ENCODE data around the gene KLC1.

KLC1 gene

GRCh38 chr14:103662591-103662990 lies 33.6 kb downstream of the KLC1 start:
- Mint-ChIP-seq H3K36me3 (ENCODE audit: low read depth) (peaks cover 31% of the 10 kb centered on the region), H3K27me3 (no peaks in the 10 kb centered on the region), H3K4me1 (no peaks in the 10 kb centered on the region), H3K9me3 (no peaks in the 10 kb centered on the region), H3K27ac (no peak overlapping the region), H3K4me3 (no peak overlapping the region)
- DNase-seq (no peak), ATAC-seq (no peak)

GRCh38 chr14:103663506-103663905 lies 34.5 kb downstream of the KLC1 start:
- H3K27me3 Mint-ChIP-seq, result no peaks in the 10 kb centered on the region
- no peak for ATAC-seq
- H3K4me3 Mint-ChIP-seq, result no peak overlapping the region
- no peaks in the 10 kb centered on the region for H3K9me3 Mint-ChIP-seq
- no peaks in the 10 kb centered on the region for H3K4me1 Mint-ChIP-seq
- H3K27ac Mint-ChIP-seq, result no peak overlapping the region
- H3K36me3 Mint-ChIP-seq (ENCODE audit: low read depth), result peaks cover 34% of the 10 kb centered on the region
- no peak for DNase-seq

GRCh38 chr14:103667671-103668070 lies 38.7 kb downstream of the KLC1 start:
- Mint-ChIP-seq H3K27me3 (no peaks in the 10 kb centered on the region), H3K9me3 (no peaks in the 10 kb centered on the region), H3K36me3 (ENCODE audit: low read depth) (peaks cover 36% of the 10 kb centered on the region), H3K4me1 (no peaks in the 10 kb centered on the region), H3K4me3 (no peak overlapping the region), H3K27ac (no peak overlapping the region)
- DNase-seq, result no peak
- no peak for ATAC-seq

GRCh38 chr14:103668117-103668516 lies 39.1 kb downstream of the KLC1 start:
- Mint-ChIP-seq H3K27ac (no peak overlapping the region), H3K9me3 (no peaks in the 10 kb centered on the region), H3K27me3 (no peaks in the 10 kb centered on the region), H3K4me1 (no peaks in the 10 kb centered on the region), H3K4me3 (no peak overlapping the region), H3K36me3 (ENCODE audit: low read depth) (peaks cover 38% of the 10 kb centered on the region)
- ATAC-seq (no peak), DNase-seq (no peak)

GRCh38 chr14:103669370-103669769 lies 40.4 kb downstream of the KLC1 start:
- no peaks in the 10 kb centered on the region for H3K4me1 Mint-ChIP-seq
- H3K9me3 Mint-ChIP-seq, result no peaks in the 10 kb centered on the region
- peaks cover 38% of the 10 kb centered on the region for H3K36me3 Mint-ChIP-seq (ENCODE audit: low read depth)
- H3K27ac Mint-ChIP-seq, result no peak overlapping the region
- no peaks in the 10 kb centered on the region for H3K27me3 Mint-ChIP-seq
- DNase-seq (no peak), ATAC-seq (no peak)
- H3K4me3 Mint-ChIP-seq, result no peak overlapping the region

GRCh38 chr14:103671911-103672310 lies 42.9 kb downstream of the KLC1 start:
- H3K27me3 Mint-ChIP-seq, result no peaks in the 10 kb centered on the region
- no peaks in the 10 kb centered on the region for H3K9me3 Mint-ChIP-seq
- no peak for DNase-seq
- H3K27ac Mint-ChIP-seq, result no peak overlapping the region
- H3K4me3 Mint-ChIP-seq, result no peak overlapping the region
- H3K36me3 Mint-ChIP-seq (ENCODE audit: low read depth), result peaks cover 39% of the 10 kb centered on the region
- ATAC-seq, result no peak
- H3K4me1 Mint-ChIP-seq, result no peaks in the 10 kb centered on the region

- Mint-ChIP-seq H3K27ac (no peak overlapping the region), H3K9me3 (no peaks in the 10 kb centered on the region), H3K4me1 (peaks cover 11% of the 10 kb centered on the region), H3K36me3 (ENCODE audit: low read depth) (peaks cover 50% of the 10 kb centered on the region), H3K4me3 (no peak overlapping the region), H3K27me3 (no peaks in the 10 kb centered on the region)
- ATAC-seq (no peak), DNase-seq (no peak)
Measured at GRCh38 chr14:103675957-103676356, 46.9 kb downstream of the KLC1 start.

GRCh38 chr14:103676881-103677675 lies 48.1 kb downstream of the KLC1 start:
- Mint-ChIP-seq H3K27ac (no peak overlapping the region), H3K27me3 (no peaks in the 10 kb centered on the region), H3K4me3 (no peak overlapping the region), H3K9me3 (no peaks in the 10 kb centered on the region), H3K36me3 (ENCODE audit: low read depth) (peaks cover 50% of the 10 kb centered on the region), H3K4me1 (peaks cover 11% of the 10 kb centered on the region)
- DNase-seq (no peak), ATAC-seq (no peak)

GRCh38 chr14:103679351-103679750 lies 50.3 kb downstream of the KLC1 start:
- H3K27ac Mint-ChIP-seq, result peak overlapping the region; percentile 66
- H3K27me3 Mint-ChIP-seq, result no peaks in the 10 kb centered on the region
- peaks cover 11% of the 10 kb centered on the region for H3K4me1 Mint-ChIP-seq
- no peaks in the 10 kb centered on the region for H3K9me3 Mint-ChIP-seq
- peaks cover 41% of the 10 kb centered on the region for H3K36me3 Mint-ChIP-seq (ENCODE audit: low read depth)
- ATAC-seq, result peak; percentile 94
- peak; percentile 54 for DNase-seq
- H3K4me3 Mint-ChIP-seq, result no peak overlapping the region

GRCh38 chr14:103680491-103681231 lies 51.6 kb downstream of the KLC1 start:
- Mint-ChIP-seq H3K4me1 (peaks cover 11% of the 10 kb centered on the region), H3K36me3 (ENCODE audit: low read depth) (peaks cover 37% of the 10 kb centered on the region), H3K27me3 (no peaks in the 10 kb centered on the region), H3K4me3 (no peak overlapping the region), H3K27ac (no peak overlapping the region), H3K9me3 (no peaks in the 10 kb centered on the region)
- ATAC-seq, result no peak
- no peak for DNase-seq

GRCh38 chr14:103683139-103683538 lies 54.1 kb downstream of the KLC1 start:
- H3K9me3 Mint-ChIP-seq, result no peaks in the 10 kb centered on the region
- no peaks in the 10 kb centered on the region for H3K27me3 Mint-ChIP-seq
- peaks cover 33% of the 10 kb centered on the region for H3K36me3 Mint-ChIP-seq (ENCODE audit: low read depth)
- H3K4me3 Mint-ChIP-seq, result no peak overlapping the region
- peaks cover 11% of the 10 kb centered on the region for H3K4me1 Mint-ChIP-seq
- no peak overlapping the region for H3K27ac Mint-ChIP-seq
- no peak for DNase-seq
- no peak for ATAC-seq

GRCh38 chr14:103684471-103684870 lies 55.5 kb downstream of the KLC1 start:
- H3K27ac Mint-ChIP-seq, result no peak overlapping the region
- DNase-seq, result no peak
- peaks cover 5% of the 10 kb centered on the region for H3K4me1 Mint-ChIP-seq
- no peaks in the 10 kb centered on the region for H3K9me3 Mint-ChIP-seq
- no peak for ATAC-seq
- H3K36me3 Mint-ChIP-seq (ENCODE audit: low read depth), result peaks cover 29% of the 10 kb centered on the region
- H3K27me3 Mint-ChIP-seq, result no peaks in the 10 kb centered on the region
- no peak overlapping the region for H3K4me3 Mint-ChIP-seq

GRCh38 chr14:103684871-103685270 lies 55.9 kb downstream of the KLC1 start:
- Mint-ChIP-seq H3K4me3 (no peak overlapping the region), H3K27ac (no peak overlapping the region), H3K4me1 (peaks cover 3% of the 10 kb centered on the region), H3K27me3 (no peaks in the 10 kb centered on the region), H3K9me3 (no peaks in the 10 kb centered on the region), H3K36me3 (ENCODE audit: low read depth) (peaks cover 25% of the 10 kb centered on the region)
- DNase-seq (no peak), ATAC-seq (no peak)

GRCh38 chr14:103685276-103686211 lies 56.5 kb downstream of the KLC1 start:
- H3K27ac Mint-ChIP-seq, result no peak overlapping the region

More at GRCh38 chr14:103685276-103686211, 56.5 kb downstream of the KLC1 start:
- no peak overlapping the region for H3K4me3 Mint-ChIP-seq
- ATAC-seq, result no peak
- no peaks in the 10 kb centered on the region for H3K27me3 Mint-ChIP-seq
- peaks cover 22% of the 10 kb centered on the region for H3K36me3 Mint-ChIP-seq (ENCODE audit: low read depth)
- no peak for DNase-seq
- no peaks in the 10 kb centered on the region for H3K9me3 Mint-ChIP-seq
- H3K4me1 Mint-ChIP-seq, result peaks cover 5% of the 10 kb centered on the region

Measured in activated naive CD8-positive, alpha-beta T cell treated with anti-CD3 and anti-CD28 coated beads, Interleukin-2, amount 50 U/mL, for 24 hours (primary cell).